OCI-LY3 (cell line): ENCODE data around the gene HYAL3.
A peak's percentile ranks its signal among the peaks of the same experiment; 100 is the strongest.

ENCODE experiments used
- H2AFZ ChIP-seq: fragments of 200-600, 300-600 bp; shearing (Covaris generic); 2 replicates; pipeline ENCODE4 v1.6.0; 2014; ENCODE audit warnings: antibody characterized with exemption, low read depth, low read length
- H3K27ac ChIP-seq: fragments of 200-600, 300-600 bp; sonication (generic); 2 replicates; pipeline ENCODE4 v1.5.1; 2014; ENCODE audit warnings: mild to moderate bottlenecking, low read length, moderate library complexity, mixed read lengths
- H3K27me3 ChIP-seq: fragments of 200-600, 300-600 bp; sonication (generic); 2 replicates; pipeline ENCODE4 v1.6.1; 2014; ENCODE audit warnings: low read depth, low read length, mixed read lengths
- H3K36me3 ChIP-seq: fragments of 200-600, 300-600 bp; sonication (generic); replicated peaks from 2 replicates; pipeline ENCODE3; 2014; ENCODE audit warnings: low read depth, low read length, mixed read lengths
- H3K4me1 ChIP-seq: fragments of 300-600, 200-600 bp; sonication (generic); 2 replicates; pipeline ENCODE4 v1.6.1; 2014; ENCODE audit warnings: low read length, mixed read lengths
- H3K4me2 ChIP-seq: fragments of 200-600, 300-600 bp; sonication (generic); 2 replicates; pipeline ENCODE4 v1.6.1; 2014; ENCODE audit warnings: low read length, mixed read lengths
- H3K4me3 ChIP-seq: fragments of 300-600, 200-600 bp; sonication (generic); 2 replicates; pipeline ENCODE4 v1.5.1; 2014; ENCODE audit warnings: antibody characterized with exemption, mild to moderate bottlenecking, low read length, moderate library complexity
- H3K79me2 ChIP-seq: fragments of 300-600, 200-600 bp; shearing (Covaris generic); 2 replicates; pipeline ENCODE4 v1.6.1; 2014; ENCODE audit warnings: mild to moderate bottlenecking, low read length, mixed read lengths
- H3K9ac ChIP-seq: fragments of 300-600, 200-600 bp; shearing (Covaris generic); 2 replicates; pipeline ENCODE4 v1.6.0; 2014; ENCODE audit warnings: mild to moderate bottlenecking, low read length, moderate library complexity
- H3K9me3 ChIP-seq: fragments of 200-600, 300-600 bp; shearing (Covaris generic); 2 replicates; pipeline ENCODE4 v1.6.1; 2014; ENCODE audit warnings: low read length, mixed read lengths; ENCODE audit not compliant: insufficient read depth
- H4K20me1 ChIP-seq: fragments of 200-600, 300-600 bp; sonication (generic); 2 replicates; pipeline ENCODE4 v1.6.1; 2016; ENCODE audit warnings: low read length, mixed read lengths; ENCODE audit not compliant: insufficient read depth
- CTCF ChIP-seq: fragments of 200-600, 300-600 bp; sonication (generic); IDR thresholded peaks from 2 replicates; pipeline ENCODE4 v1.5.1; 2014; ENCODE audit warnings: antibody characterized with exemption, low read length, low read depth
- EZH2phosphoT487 ChIP-seq: fragments of 200-600 bp; shearing (Covaris generic); IDR thresholded peaks from 2 replicates; pipeline ENCODE4 v1.6.1; 2018; ENCODE audit warnings: antibody characterized with exemption, mixed run types, low read depth

The HYAL3 gene

GRCh38 chr3:50299929-50300680, 900 bp upstream of the HYAL3 start:
- no peak for TF ChIP-seq CTCF
- TF ChIP-seq EZH2phosphoT487: no peak
- no peaks in the 10 kb centered on the region for H4K20me1 ChIP-seq

DNA sequence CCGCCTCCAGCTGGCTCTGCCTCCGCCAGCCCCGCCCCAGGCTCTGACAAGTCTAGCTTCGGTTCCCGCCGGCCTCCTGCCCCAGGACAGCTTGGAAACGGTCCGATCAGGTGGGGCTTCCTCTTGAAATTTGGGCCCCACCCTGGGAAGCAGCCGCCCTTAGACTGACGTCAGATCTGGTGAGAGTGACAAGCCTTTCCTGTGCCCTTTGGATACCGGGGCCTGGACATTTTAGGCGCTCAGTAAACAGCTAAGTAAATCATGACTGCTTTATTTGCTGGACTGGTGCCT, 378 bp upstream of the HYAL3 start:
- TF ChIP-seq CTCF (no peak), EZH2phosphoT487 (no peak)
- Histone ChIP-seq H4K20me1 (no peaks in the 10 kb centered on the region), H3K27me3 (no peaks in the 10 kb centered on the region), H3K36me3 (no peaks in the 10 kb centered on the region), H3K9me3 (no peaks in the 10 kb centered on the region), H3K4me2 (peak overlapping the region; percentile 83), H3K9ac (peak overlapping the region; percentile 56), H3K79me2 (0 out of 2 replicates have a peak, but pooled peaks cover 7% of the 10 kb centered on the region), H2AFZ (peak overlapping the region; percentile 38; the same call in 1 of the 2 replicates), H3K27ac (peak overlapping the region; percentile 10; the same call in 1 of the 2 replicates), H3K4me1 (peaks cover 16% of the 10 kb centered on the region), H3K4me3 (peak overlapping the region; percentile 78)

More at GRCh38 chr3:50299929-50300680, 900 bp upstream of the HYAL3 start:
- peak overlapping the region; percentile 56 for H3K9ac ChIP-seq
- peaks cover 16% of the 10 kb centered on the region for H3K4me1 ChIP-seq
- no peaks in the 10 kb centered on the region for H3K27me3 ChIP-seq
- H3K4me3 ChIP-seq: peak overlapping the region; percentile 78
- H3K4me2 ChIP-seq: peak overlapping the region; percentile 83
- H3K79me2 ChIP-seq: 0 out of 2 replicates have a peak, but pooled peaks cover 7% of the 10 kb centered on the region
- no peaks in the 10 kb centered on the region for H3K9me3 ChIP-seq
- no peaks in the 10 kb centered on the region for H3K36me3 ChIP-seq
- H3K27ac ChIP-seq: peak overlapping the region; percentile 10; the same call in 1 of the 2 replicates
- H2AFZ ChIP-seq: peak overlapping the region; percentile 38; the same call in 1 of the 2 replicates

DNA sequence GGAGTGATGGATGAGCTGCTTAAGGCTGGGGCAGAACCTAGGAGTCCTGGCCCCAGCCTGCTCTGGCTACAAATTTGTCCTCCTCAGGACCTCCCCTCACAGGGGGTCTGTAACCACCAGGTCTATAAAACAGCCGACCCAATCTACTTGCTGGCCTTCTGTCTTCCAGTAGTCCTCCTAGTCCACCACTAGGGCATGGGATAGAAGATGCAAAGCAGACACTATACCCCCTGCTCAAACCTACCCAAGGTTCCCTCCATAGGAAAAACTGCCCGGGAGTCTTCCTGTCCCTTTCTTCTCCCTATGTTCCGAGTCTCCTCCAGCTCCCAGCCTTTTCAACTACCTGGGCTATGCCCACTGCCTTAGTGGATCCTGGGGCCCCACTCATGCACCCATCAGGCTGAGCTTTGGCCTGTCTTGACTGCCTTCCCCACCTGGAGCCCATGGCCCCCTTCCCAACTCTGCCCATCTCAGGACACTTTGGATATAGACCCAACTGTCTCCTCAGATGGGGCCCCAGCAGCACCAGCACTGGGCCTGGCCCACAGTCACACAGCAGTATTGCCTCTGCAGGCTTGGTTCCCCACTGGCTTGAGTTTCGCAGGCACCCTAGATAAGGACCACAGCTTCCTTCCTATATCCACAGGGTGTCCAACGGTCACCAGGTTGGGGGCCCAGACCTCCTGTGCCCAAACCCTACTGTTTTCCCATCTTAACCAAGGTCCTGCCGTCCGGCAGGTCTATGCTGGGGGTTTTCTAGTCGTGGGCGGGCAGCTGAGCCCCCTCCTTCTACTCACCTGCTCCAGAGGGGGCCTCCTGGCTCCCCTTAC, 1.1 kb downstream of the HYAL3 start:
- H3K4me1 ChIP-seq: peaks cover 17% of the 10 kb centered on the region
- peak overlapping the region; percentile 87 for H3K9ac ChIP-seq
- TF ChIP-seq EZH2phosphoT487 (no peak), CTCF (no peak)

DNA sequence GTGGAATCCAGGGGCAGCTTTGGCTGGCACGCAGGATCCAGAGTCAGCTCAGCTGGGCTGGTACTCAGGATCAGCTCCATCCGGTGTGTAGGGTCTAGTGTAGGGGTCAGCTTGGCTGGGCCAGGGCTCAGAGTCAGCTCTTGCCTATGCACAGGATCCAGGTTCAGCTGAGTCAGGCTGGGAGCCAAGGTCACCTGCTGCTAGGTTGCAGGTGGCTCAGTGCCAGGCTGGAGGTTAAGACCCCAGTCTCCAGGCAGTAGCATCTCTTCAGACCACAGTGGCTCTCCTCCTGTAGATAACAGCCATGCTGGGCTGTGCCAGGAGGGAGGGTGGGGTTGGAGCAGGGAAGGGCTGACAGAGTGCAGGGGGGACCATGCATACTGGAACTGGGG, 1.8 kb downstream of the HYAL3 start:
- Histone ChIP-seq H3K36me3 (no peaks in the 10 kb centered on the region), H3K27ac (no peak overlapping the region), H3K9me3 (no peaks in the 10 kb centered on the region), H3K4me3 (no peak overlapping the region), H3K27me3 (no peaks in the 10 kb centered on the region), H3K9ac (no peak overlapping the region), H3K4me1 (peaks cover 22% of the 10 kb centered on the region), H4K20me1 (no peaks in the 10 kb centered on the region), H2AFZ (no peak overlapping the region), H3K4me2 (no peak overlapping the region), H3K79me2 (0 out of 2 replicates have a peak, but pooled peaks cover 7% of the 10 kb centered on the region)
- no peak for TF ChIP-seq CTCF
- TF ChIP-seq EZH2phosphoT487: no peak

More for the DNA sequence above, 1.1 kb downstream of the HYAL3 start:
- no peaks in the 10 kb centered on the region for H3K36me3 ChIP-seq
- H2AFZ ChIP-seq: no peak overlapping the region
- H3K79me2 ChIP-seq: 0 out of 2 replicates have a peak, but pooled peaks cover 7% of the 10 kb centered on the region
- H3K27me3 ChIP-seq: no peaks in the 10 kb centered on the region
- H3K9me3 ChIP-seq: no peaks in the 10 kb centered on the region
- H3K4me2 ChIP-seq: peak overlapping the region; percentile 87
- peak overlapping the region; percentile 84 for H3K4me3 ChIP-seq
- peak overlapping the region; percentile 69; the same call in 1 of the 2 replicates for H3K27ac ChIP-seq
- no peaks in the 10 kb centered on the region for H4K20me1 ChIP-seq
